HG03457 (cell line): ENCODE results near the gene ASF1B.
A peak's percentile ranks its signal among the peaks of the same experiment; 100 is the strongest.

Experiments used
- ATAC-seq: cut with Tn5 transposase; IDR thresholded peaks from one replicate; pipeline ENCODE4 v1.9.1; 2021; ENCODE audit warnings: moderate number of reproducible peaks; ENCODE audit not compliant: unreplicated experiment

ASF1B gene

GRCh38 chr19:14088634-14089411 is 47.6 kb downstream of the ASF1B start:
- ATAC-seq: no peak

- ATAC-seq: no peak
These were observed 50.3 kb downstream of the ASF1B start for GRCh38 chr19:14086098-14086497.

GRCh38 chr19:14085309-14085995 is 50.9 kb downstream of the ASF1B start, which contains the start of gene C19orf67:
Gene C19orf67, minus strand, starts transcription at chr19:14085783. Its CDS starts 156 bp downstream, at chr19:14085627.
- ATAC-seq: no peak

- no peak for ATAC-seq
These were observed 53.8 kb downstream of the ASF1B start for GRCh38 chr19:14082675-14082960.

GRCh38 chr19:14081797-14082674 is 54.4 kb downstream of the ASF1B start:
- peak; percentile 5 for ATAC-seq

GRCh38 chr19:14080887-14081796 is 55.2 kb downstream of the ASF1B start:
- peak; percentile 66 for ATAC-seq

GRCh38 chr19:14078411-14078810 is 58.0 kb downstream of the ASF1B start:
- ATAC-seq: no peak

GRCh38 chr19:14073925-14074838 is 62.2 kb downstream of the ASF1B start:
- no peak for ATAC-seq

GRCh38 chr19:14073261-14073924 is 63.0 kb downstream of the ASF1B start:
- no peak for ATAC-seq

- ATAC-seq: no peak
These were observed 63.7 kb downstream of the ASF1B start, which contains the start of gene MISP3 for GRCh38 chr19:14072535-14073260. Gene MISP3, plus strand, starts transcription at chr19:14072786. Its CDS starts 524 bp downstream, at chr19:14073310.

- ATAC-seq: no peak
These were observed 65.9 kb downstream of the ASF1B start for GRCh38 chr19:14070268-14071050.
